ENCODE measurements around the gene PRKAR2B.

DNA sequence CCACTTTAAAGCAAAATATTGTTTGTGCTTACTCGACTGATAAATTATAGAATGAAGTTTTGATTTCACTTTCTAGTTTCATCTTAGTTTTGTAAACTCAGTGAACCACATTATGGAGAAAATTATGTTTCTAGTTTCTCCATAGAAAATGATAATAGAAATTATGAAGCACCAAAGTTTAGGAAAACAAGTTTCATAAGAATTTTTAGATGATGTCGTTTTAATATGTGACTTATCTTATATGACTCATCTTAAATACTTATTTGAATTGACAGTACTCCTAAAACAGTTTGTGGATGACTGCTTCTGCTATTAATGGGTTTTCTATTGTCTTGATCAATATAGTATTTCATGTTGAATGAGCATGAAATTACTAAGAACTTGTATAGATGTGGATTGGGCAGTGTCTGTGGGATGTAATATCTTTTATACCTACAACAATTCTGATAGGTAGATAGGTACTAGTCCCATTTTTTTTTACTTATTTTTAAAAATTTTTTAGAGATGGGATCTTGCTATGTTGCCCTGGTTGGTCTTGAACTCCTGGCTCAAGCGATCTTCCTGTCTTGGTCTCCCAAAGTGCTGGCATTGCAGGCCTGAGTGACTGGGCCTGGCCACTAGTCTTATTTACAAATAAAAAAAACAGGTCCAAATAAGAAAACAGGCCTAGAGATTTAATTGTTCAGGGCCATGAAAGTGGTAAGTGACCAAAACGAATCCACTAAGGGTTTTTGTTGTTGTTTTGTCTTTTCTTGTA lies 127.9 kb downstream of the PRKAR2B start:
- TF ChIP-seq, protein P1, sequence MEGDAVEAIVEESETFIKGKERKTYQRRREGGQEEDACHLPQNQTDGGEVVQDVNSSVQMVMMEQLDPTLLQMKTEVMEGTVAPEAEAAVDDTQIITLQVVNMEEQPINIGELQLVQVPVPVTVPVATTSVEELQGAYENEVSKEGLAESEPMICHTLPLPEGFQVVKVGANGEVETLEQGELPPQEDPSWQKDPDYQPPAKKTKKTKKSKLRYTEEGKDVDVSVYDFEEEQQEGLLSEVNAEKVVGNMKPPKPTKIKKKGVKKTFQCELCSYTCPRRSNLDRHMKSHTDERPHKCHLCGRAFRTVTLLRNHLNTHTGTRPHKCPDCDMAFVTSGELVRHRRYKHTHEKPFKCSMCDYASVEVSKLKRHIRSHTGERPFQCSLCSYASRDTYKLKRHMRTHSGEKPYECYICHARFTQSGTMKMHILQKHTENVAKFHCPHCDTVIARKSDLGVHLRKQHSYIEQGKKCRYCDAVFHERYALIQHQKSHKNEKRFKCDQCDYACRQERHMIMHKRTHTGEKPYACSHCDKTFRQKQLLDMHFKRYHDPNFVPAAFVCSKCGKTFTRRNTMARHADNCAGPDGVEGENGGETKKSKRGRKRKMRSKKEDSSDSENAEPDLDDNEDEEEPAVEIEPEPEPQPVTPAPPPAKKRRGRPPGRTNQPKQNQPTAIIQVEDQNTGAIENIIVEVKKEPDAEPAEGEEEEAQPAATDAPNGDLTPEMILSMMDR (conservative IDR thresholded peaks at IDR 0.05; ENCODE audit: low read length): no peak
- no peak for TF ChIP-seq EZH2phosphoT487 (IDR thresholded peaks at IDR 0.05; ENCODE audit: borderline replicate concordance, low read depth, low read length)
